22Rv1 (cell line): ENCODE data around the gene SLC7A11.

Source experiments
- H3K27ac ChIP-seq: fragments of 450-650 bp; 2 replicates; pipeline ENCODE4 v1.5.1; 2017
- ZFX ChIP-seq: fragments of 450-650 bp; IDR thresholded peaks from 2 replicates; pipeline ENCODE4 v1.6.1; 2017; ENCODE audit warnings: antibody characterized with exemption, borderline replicate concordance
- TF ChIP-seq, protein P1 (sequence below): fragments of 450-650 bp; IDR thresholded peaks from 2 replicates; pipeline ENCODE4 v1.5.1; 2017; ENCODE audit warnings: mild to moderate bottlenecking

Gene SLC7A11

DNA sequence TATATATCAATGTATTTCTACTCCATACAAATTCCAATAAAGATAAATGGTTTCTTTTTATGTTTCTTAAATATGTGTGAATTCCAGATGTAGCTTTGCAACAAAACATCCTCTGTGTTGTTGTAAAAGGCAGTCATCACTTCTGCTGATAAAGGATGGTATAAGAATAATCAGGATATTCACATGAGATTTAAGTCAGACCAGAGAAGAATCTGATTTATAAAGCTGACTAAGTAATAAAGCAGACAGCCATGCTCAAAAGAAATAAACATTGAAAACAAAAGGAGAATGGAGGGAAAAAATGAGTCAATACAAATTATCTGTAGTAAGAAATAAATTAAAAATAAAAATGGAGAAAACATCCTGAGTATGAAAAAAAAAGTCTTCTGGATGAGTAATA, 27.0 kb upstream of the SLC7A11 start:
- TF ChIP-seq ZFX = no peak
- TF ChIP-seq, protein P1, sequence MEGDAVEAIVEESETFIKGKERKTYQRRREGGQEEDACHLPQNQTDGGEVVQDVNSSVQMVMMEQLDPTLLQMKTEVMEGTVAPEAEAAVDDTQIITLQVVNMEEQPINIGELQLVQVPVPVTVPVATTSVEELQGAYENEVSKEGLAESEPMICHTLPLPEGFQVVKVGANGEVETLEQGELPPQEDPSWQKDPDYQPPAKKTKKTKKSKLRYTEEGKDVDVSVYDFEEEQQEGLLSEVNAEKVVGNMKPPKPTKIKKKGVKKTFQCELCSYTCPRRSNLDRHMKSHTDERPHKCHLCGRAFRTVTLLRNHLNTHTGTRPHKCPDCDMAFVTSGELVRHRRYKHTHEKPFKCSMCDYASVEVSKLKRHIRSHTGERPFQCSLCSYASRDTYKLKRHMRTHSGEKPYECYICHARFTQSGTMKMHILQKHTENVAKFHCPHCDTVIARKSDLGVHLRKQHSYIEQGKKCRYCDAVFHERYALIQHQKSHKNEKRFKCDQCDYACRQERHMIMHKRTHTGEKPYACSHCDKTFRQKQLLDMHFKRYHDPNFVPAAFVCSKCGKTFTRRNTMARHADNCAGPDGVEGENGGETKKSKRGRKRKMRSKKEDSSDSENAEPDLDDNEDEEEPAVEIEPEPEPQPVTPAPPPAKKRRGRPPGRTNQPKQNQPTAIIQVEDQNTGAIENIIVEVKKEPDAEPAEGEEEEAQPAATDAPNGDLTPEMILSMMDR = no peak
- no peak overlapping the region for H3K27ac ChIP-seq

DNA sequence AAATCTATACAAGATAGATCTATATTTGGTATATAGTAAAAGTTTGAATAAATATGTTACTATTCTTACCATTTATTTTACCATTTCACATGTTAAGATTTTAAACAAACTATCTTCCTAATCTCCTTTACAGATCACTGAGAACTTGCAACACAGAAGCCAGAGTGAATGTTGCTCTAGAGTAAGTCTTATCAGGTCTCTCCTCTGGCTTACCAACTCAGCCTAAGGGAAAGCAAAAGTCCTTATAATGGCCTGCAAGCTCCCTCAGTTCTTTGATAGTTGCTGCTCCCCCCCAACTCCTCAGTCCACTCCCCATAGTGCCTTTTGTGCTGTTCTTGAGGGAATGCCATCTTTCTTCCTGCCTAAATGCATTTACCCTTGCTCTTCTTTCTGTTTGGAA, 25.7 kb upstream of the SLC7A11 start:
- no peak for TF ChIP-seq ZFX
- TF ChIP-seq, protein P1 = no peak
- no peak overlapping the region for H3K27ac ChIP-seq

DNA sequence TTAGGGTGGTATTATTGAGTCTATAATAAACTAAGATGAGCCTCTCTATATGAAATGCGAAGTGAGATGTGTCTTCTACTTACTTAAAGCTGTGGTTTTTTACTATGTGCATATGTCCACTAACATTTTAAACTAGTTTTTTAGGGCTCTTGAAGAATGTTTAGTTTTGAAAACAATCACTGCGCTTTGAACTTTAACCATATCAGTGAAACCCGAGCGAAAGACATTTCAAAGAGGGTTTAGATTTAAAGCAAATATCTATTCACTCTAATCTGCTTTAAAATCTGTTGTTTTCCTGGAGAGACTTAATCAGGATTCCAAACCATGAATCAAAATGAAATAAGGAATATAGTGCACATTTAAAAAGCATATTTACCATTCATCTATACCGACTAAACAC, 24.8 kb upstream of the SLC7A11 start:
- TF ChIP-seq, protein P1 = no peak
- no peak for TF ChIP-seq ZFX
- H3K27ac ChIP-seq = no peak overlapping the region

DNA sequence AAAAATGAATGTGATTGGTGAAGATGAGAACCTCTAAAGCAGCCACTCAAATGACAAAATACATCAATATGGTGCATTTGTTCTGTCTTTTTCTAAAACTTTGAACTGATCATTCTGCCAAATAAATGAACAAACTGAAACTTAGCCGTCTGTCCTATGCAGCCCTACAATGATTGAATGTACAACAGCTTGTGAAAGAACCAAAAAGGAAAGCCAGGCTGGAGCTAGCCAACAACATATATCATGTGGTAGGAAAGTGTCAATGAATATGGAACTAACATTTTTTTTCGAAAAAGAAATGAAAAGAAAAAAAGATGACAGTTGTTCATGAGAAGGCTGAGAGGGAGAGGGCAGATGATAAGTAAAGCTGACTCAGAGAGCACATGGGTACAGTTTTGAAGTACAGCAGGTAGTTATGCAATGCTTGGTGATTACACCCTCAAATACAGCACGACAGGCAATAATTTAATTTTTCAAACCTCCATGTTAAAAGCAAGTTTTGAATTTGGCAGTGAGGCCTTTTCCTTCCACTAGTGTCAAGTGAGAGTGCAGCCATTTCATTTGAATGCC, 21.2 kb upstream of the SLC7A11 start:
- H3K27ac ChIP-seq = no peak overlapping the region
- TF ChIP-seq, protein P1 = no peak
- no peak for TF ChIP-seq ZFX

DNA sequence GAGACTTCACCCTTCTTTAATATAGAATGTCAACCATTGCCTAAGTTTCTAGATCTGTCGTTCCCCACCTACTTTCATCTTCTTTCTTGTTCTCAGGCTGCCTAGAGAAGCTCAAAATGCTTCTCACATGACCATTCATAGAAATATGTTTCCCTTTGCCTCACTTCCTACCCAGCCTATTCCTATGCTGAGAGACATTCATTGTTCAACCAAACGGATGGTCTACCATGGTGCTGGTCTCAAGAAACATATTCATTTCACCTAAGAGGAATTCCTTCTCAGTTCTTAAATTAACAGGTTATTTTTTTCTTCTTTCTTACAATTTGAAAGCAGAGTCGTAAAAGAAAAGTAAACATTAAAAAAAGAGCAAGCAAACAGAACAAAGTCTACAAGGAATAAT, 20.3 kb upstream of the SLC7A11 start:
- H3K27ac ChIP-seq = 0 out of 2 replicates have a peak overlapping the region, but pooled peaks have one; percentile 12
- TF ChIP-seq, protein P1 = no peak
- TF ChIP-seq ZFX = no peak

DNA sequence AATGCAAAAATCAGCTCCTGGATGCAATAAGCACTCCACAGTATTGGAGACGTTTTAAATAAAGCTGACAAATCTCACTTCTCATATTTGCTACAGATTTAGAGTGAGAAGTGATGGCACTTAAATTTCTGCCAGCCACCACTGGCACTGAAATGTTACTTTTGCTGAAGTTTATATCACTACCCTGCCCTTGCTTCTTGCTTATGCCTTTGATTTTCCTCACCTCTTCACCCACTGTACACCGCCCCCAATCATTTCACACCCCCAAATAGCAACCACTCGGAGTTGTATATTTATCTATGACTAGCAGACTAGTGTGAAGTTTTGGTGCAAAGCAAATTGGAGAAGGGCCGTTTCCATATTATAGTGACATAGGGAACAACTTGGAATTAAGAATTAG, 19.9 kb upstream of the SLC7A11 start:
- H3K27ac ChIP-seq = 0 out of 2 replicates have a peak overlapping the region, but pooled peaks have one; percentile 12
- no peak for TF ChIP-seq ZFX
- TF ChIP-seq, protein P1 = no peak

DNA sequence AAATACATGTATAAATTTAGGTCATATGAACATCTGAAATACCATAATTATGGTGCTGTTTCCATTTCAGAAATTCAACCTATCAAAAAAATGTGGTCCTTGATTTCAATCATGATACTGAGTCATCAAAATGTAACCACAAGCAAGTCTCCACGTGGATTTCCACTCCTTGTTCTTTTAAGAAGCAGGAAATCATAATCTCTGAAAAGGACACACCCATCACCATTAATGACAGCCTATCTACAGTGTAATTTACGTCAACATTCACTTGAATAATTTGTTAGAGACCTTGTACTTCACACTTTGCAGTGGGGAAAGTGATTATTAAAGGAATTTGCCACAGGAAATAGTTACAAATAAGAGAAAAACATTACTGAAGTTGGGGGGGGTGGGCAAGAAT, 17.7 kb upstream of the SLC7A11 start:
- TF ChIP-seq, protein P1 = no peak
- TF ChIP-seq ZFX = no peak
- no peak overlapping the region for H3K27ac ChIP-seq
